Measurements from ENCODE around the gene TSPAN17. TPM values are rescaled to one million over a fixed set of nuclear protein-coding genes. Genes with fewer than 3 reads are reported as not detected.

The TSPAN17 gene
- total RNA-seq, 1 donor from 2014 or later = 14.6 TPM

DNA sequence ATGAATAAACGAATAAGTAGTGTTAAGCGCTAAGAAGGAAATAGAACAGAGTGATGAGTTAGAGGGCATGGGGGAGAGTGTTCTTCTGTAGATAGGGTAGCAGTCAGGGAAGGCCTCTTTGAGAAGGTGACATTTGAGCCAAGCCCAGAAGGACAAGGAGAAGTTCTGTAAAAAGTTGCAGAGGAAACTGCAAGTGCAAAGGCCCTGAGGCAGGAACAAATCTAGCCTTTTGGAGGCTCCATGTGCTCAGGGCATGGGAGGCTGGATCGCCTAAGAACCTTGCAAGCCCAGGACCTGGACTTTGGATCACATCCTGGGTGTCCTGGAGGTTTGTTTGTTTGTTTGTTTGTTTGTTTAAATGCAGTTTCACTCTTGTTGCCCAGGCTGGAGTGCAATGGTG lies 8.8 kb upstream of the TSPAN17 start:
- Histone ChIP-seq H3K27me3 (ENCODE audit: control insufficient read depth in 3 of 3, insufficient read depth in 3 of 3, low read length in 3 of 3) (peaks cover 0 to 11% (median 3%) of the 10 kb centered on the region in 3 donors), H3K9me3 (ENCODE audit: control insufficient read depth in 3 of 3, low read length in 3 of 3) (no peaks in the 10 kb centered on the region), H3K36me3 (ENCODE audit: control insufficient read depth in 3 of 3, insufficient read depth in 3 of 3, low read length in 3 of 3) (no peaks in the 10 kb centered on the region), H3K4me3 (ENCODE audit: low read length in 3 of 3) (no peak overlapping the region), H3K4me1 (ENCODE audit: control insufficient read depth in 3 of 3, insufficient read depth in 3 of 3, low read length in 3 of 3) (peaks cover 8 to 16% (median 9%) of the 10 kb centered on the region in 3 donors), H3K9ac (ENCODE audit: low read depth in 1 of 3, low read length in 3 of 3) (no peak overlapping the region), H3K27ac (ENCODE audit: low read depth, low read length) (no peak overlapping the region)

DNA sequence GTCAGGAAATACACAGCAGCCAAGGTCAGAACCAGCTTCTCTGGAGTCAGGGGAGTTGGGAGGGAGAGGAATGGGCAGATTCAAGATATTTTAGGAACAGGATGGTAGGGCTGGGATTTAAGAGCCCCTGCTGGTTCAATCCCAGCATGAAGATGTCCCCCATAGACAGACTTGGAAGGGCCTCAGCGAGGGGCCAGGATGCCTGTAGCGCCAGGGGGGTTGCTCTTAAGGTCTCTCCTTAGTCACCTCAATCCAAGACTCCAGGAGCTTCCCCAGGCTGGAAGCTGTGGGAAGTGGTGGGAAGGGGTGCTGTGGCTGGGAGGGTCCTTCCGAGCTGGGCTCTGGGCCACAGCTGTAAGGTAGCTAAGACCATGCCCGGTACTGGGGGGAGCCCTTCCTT lies 8.1 kb upstream of the TSPAN17 start:
- no peak overlapping the region for H3K9ac ChIP-seq (ENCODE audit: low read depth in 1 of 3, low read length in 3 of 3)
- no peak overlapping the region for H3K27ac ChIP-seq (ENCODE audit: low read depth, low read length)
- peaks cover 0 to 3% (median 3%) of the 10 kb centered on the region in 3 donors for H3K27me3 ChIP-seq (ENCODE audit: control insufficient read depth in 3 of 3, insufficient read depth in 3 of 3, low read length in 3 of 3)

DNA sequence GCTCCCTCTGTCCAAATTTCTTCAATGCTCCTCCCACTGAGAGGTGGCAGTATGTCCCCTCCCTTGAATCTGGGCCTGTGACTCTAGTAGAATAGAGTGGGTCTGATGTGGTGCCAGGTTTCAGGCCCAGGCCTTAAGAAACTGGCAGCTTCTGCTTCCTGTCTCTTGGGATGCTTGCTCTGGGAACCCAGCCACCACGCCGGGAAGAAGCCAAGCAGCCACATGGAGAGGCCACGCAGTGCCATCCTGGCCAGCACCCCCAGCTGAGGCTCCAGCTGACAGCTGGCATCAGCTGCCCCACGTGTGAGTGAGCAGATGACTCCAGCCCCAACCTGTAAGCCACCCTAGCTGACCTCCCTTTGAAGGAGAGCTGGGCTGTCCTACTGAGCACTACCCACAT lies 7.3 kb upstream of the TSPAN17 start:
- peaks cover 0 to 3% (median 3%) of the 10 kb centered on the region in 3 donors for H3K27me3 ChIP-seq (ENCODE audit: control insufficient read depth in 3 of 3, insufficient read depth in 3 of 3, low read length in 3 of 3)
- H3K4me3 ChIP-seq (ENCODE audit: low read length in 3 of 3) = no peak overlapping the region
- no peaks in the 10 kb centered on the region for H3K9me3 ChIP-seq (ENCODE audit: control insufficient read depth in 3 of 3, low read length in 3 of 3)
- peak overlapping the region; percentile 45 for H3K27ac ChIP-seq (ENCODE audit: low read depth, low read length)
- peak overlapping the region in 1 of 3 donors; percentile 64 for H3K9ac ChIP-seq (ENCODE audit: low read depth in 1 of 3, low read length in 3 of 3)
- H3K36me3 ChIP-seq (ENCODE audit: control insufficient read depth in 3 of 3, insufficient read depth in 3 of 3, low read length in 3 of 3) = no peaks in the 10 kb centered on the region
- H3K4me1 ChIP-seq (ENCODE audit: control insufficient read depth in 3 of 3, insufficient read depth in 3 of 3, low read length in 3 of 3) = peaks cover 8 to 16% (median 9%) of the 10 kb centered on the region in 3 donors

More for the DNA sequence above, 8.1 kb upstream of the TSPAN17 start:
- Histone ChIP-seq H3K9me3 (ENCODE audit: control insufficient read depth in 3 of 3, low read length in 3 of 3) (no peaks in the 10 kb centered on the region), H3K4me3 (ENCODE audit: low read length in 3 of 3) (no peak overlapping the region), H3K4me1 (ENCODE audit: control insufficient read depth in 3 of 3, insufficient read depth in 3 of 3, low read length in 3 of 3) (peaks cover 8 to 16% (median 9%) of the 10 kb centered on the region in 3 donors), H3K36me3 (ENCODE audit: control insufficient read depth in 3 of 3, insufficient read depth in 3 of 3, low read length in 3 of 3) (no peaks in the 10 kb centered on the region)

DNA sequence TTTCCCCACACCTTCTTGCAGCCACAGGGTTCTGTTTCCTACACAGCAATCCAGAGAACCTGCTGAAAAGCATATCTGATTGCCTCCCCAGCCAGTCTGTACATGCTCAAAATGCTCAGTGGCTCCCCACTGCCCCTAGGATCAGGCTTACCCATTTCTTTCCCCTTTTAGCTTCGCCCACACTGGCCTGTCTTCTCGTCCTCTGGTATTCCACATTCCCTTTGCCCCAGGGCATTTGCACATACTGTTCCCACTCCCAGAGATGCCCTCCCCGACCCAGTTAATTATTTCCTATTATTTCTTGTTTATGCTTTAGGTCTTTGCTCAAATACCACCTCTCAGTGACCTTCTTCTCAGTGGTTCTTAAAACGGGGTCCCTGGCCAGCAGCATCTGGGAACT lies 6.7 kb upstream of the TSPAN17 start:
- Histone ChIP-seq H3K4me1 (ENCODE audit: control insufficient read depth in 3 of 3, insufficient read depth in 3 of 3, low read length in 3 of 3) (peaks cover 8 to 16% (median 9%) of the 10 kb centered on the region in 3 donors), H3K27ac (ENCODE audit: low read depth, low read length) (peak overlapping the region; percentile 45), H3K27me3 (ENCODE audit: control insufficient read depth in 3 of 3, insufficient read depth in 3 of 3, low read length in 3 of 3) (no peaks in the 10 kb centered on the region), H3K9ac (ENCODE audit: low read depth in 1 of 3, low read length in 3 of 3) (peak overlapping the region in 1 of 3 donors; percentile 64), H3K36me3 (ENCODE audit: control insufficient read depth in 3 of 3, insufficient read depth in 3 of 3, low read length in 3 of 3) (no peaks in the 10 kb centered on the region), H3K4me3 (ENCODE audit: low read length in 3 of 3) (no peak overlapping the region), H3K9me3 (ENCODE audit: control insufficient read depth in 3 of 3, low read length in 3 of 3) (no peaks in the 10 kb centered on the region)

DNA sequence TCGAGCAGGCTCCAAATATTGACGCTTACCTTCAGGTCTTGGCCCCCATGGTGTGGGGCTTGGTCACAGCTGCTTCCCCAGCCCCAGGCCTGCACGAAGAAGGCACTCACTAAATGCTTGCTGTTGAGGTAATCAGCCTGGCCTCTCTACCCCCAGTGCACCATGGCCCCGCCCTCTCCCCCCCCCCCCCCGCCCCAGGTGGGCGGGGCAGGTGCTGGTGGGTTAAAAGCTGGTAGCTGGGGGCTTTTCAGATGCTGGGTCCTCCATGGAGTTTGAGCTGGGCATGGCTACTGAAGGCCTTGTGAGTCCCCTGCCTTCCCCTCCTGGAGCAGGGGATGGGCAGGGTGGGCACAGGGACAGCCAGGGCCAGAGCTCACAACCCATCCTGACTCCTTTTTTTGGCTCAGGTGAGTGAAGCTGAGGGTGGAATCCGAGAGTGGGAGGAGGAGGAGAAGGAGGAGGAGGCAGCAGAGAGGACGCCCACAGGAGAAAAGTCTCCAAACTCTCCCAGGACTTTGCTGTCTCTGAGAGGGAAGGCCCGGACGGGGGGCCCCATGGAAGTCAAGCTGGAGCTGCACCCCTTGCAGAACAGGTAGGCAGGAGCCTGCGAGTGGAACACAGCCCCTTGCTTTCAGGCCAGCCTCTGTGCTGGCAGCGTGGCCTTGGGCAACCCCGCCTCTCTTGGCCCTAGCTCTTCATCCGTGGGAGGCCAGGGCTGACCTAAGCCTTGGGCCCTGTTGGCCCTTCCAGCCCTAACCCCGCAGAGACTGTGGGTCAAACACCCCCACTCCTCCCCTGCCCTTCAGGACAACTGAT lies 4.4 kb upstream of the TSPAN17 start:
- Histone ChIP-seq H3K9ac (ENCODE audit: low read depth in 1 of 3, low read length in 3 of 3) (no peak overlapping the region), H3K4me3 (ENCODE audit: low read length in 3 of 3) (no peak overlapping the region), H3K9me3 (ENCODE audit: control insufficient read depth in 3 of 3, low read length in 3 of 3) (no peaks in the 10 kb centered on the region), H3K36me3 (ENCODE audit: control insufficient read depth in 3 of 3, insufficient read depth in 3 of 3, low read length in 3 of 3) (no peaks in the 10 kb centered on the region), H3K4me1 (ENCODE audit: control insufficient read depth in 3 of 3, insufficient read depth in 3 of 3, low read length in 3 of 3) (peaks cover 17 to 26% (median 20%) of the 10 kb centered on the region in 3 donors), H3K27ac (ENCODE audit: low read depth, low read length) (no peak overlapping the region), H3K27me3 (ENCODE audit: control insufficient read depth in 3 of 3, insufficient read depth in 3 of 3, low read length in 3 of 3) (no peaks in the 10 kb centered on the region)

DNA sequence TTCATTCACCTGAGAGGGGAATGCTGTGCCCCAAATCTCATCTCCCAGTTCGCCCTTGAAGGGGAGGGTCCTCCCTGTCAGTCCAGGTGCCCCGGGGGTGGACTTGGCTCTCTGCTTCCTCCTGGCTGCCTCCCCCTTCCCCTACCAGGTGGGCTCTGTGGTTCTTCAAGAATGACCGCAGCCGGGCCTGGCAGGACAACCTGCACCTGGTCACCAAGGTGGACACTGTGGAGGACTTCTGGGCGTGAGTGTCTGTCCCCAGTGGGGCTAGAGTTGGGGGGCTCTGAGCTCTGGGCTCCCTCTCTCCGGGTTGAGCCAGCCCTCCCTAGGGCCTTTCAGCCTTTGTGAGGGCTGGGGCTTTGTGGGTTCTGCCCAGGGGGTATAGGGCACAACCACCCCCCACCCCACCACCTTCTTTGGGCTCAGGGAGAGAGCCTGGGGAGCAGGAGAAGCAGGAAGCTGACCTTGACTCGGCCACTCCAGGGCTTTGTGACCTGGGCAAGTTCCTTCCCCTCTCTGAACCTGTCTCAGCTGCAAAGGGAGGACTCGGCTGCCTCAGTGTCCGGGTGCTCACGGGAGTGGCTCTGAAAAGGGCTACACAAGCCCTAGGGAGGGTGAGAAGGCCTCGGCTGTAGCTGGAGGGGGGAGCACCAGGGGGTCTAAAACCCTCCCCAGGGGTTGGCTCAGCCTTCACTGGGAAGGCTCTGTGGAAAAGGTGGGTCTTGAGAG lies 3.6 kb upstream of the TSPAN17 start:
- Histone ChIP-seq H3K9me3 (ENCODE audit: control insufficient read depth in 3 of 3, low read length in 3 of 3) (no peaks in the 10 kb centered on the region), H3K27ac (ENCODE audit: low read depth, low read length) (no peak overlapping the region), H3K9ac (ENCODE audit: low read depth in 1 of 3, low read length in 3 of 3) (no peak overlapping the region), H3K36me3 (ENCODE audit: control insufficient read depth in 3 of 3, insufficient read depth in 3 of 3, low read length in 3 of 3) (no peaks in the 10 kb centered on the region), H3K27me3 (ENCODE audit: control insufficient read depth in 3 of 3, insufficient read depth in 3 of 3, low read length in 3 of 3) (no peaks in the 10 kb centered on the region), H3K4me3 (ENCODE audit: low read length in 3 of 3) (no peak overlapping the region), H3K4me1 (ENCODE audit: control insufficient read depth in 3 of 3, insufficient read depth in 3 of 3, low read length in 3 of 3) (peaks cover 24 to 34% (median 27%) of the 10 kb centered on the region in 3 donors)

DNA sequence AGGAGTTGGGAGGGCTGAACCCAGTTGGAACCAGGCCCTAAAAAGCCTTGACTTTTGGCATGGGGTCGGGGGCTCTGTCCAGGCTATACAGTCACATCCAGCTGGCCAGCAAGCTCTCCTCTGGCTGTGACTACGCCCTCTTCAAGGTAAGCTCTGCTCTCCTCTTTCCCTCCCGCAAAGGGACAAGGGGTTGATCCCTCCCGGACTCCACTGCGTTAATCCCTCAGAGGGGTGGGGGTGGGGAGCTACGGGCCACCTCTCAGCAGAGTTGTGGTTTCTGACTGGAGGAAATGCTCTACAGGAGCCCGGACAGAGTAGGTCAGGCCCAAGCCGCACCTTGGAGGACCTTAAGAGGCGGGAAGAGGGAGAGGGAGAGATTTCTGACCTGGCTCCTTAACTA lies 3.0 kb upstream of the TSPAN17 start:
- no peak overlapping the region for H3K27ac ChIP-seq (ENCODE audit: low read depth, low read length)
- H3K9ac ChIP-seq (ENCODE audit: low read depth in 1 of 3, low read length in 3 of 3) = no peak overlapping the region
- no peaks in the 10 kb centered on the region for H3K27me3 ChIP-seq (ENCODE audit: control insufficient read depth in 3 of 3, insufficient read depth in 3 of 3, low read length in 3 of 3)
- H3K4me3 ChIP-seq (ENCODE audit: low read length in 3 of 3) = no peak overlapping the region
- no peaks in the 10 kb centered on the region for H3K36me3 ChIP-seq (ENCODE audit: control insufficient read depth in 3 of 3, insufficient read depth in 3 of 3, low read length in 3 of 3)
- H3K9me3 ChIP-seq (ENCODE audit: control insufficient read depth in 3 of 3, low read length in 3 of 3) = no peaks in the 10 kb centered on the region
- H3K4me1 ChIP-seq (ENCODE audit: control insufficient read depth in 3 of 3, insufficient read depth in 3 of 3, low read length in 3 of 3) = peaks cover 26 to 36% (median 27%) of the 10 kb centered on the region in 3 donors

DNA sequence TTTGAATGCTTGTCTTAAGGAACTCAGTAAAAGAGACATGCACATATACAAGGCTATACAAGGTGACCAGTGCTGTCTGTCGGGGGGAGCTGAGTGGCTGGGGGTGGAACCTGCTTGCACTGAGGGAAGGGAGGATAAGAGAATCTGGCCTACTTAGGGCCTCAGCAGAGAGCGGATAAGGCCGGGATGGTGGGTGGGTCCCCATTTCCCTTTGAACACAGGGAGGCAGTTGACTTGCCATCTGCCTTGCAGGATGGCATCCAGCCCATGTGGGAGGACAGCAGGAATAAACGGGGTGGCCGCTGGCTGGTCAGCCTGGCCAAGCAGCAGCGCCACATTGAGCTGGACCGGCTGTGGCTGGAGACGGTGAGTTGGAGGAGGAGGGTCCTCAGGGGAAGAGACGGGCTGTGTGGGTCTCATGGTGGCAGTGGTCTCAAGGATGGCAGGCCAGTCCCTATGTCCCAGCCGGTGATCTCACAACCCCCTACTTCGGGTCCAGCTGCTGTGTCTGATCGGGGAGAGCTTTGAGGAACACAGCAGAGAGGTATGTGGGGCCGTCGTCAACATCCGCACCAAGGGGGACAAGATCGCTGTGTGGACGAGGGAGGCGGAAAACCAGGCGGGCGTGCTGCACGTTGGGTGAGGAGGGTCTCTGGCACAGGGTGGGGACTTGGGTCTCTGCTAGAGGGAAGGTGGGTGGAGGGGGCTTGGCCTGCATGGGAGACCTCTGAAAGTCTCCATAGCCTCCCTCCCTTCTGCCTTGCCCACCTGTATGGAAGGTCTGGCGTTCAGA lies 2.2 kb upstream of the TSPAN17 start:
- Histone ChIP-seq H3K4me3 (ENCODE audit: low read length in 3 of 3) (no peak overlapping the region), H3K4me1 (ENCODE audit: control insufficient read depth in 3 of 3, insufficient read depth in 3 of 3, low read length in 3 of 3) (peaks cover 20 to 32% (median 26%) of the 10 kb centered on the region in 3 donors), H3K9me3 (ENCODE audit: control insufficient read depth in 3 of 3, low read length in 3 of 3) (no peaks in the 10 kb centered on the region), H3K9ac (ENCODE audit: low read depth in 1 of 3, low read length in 3 of 3) (peak overlapping the region in 1 of 3 donors; percentile 8), H3K36me3 (ENCODE audit: control insufficient read depth in 3 of 3, insufficient read depth in 3 of 3, low read length in 3 of 3) (no peaks in the 10 kb centered on the region), H3K27ac (ENCODE audit: low read depth, low read length) (no peak overlapping the region), H3K27me3 (ENCODE audit: control insufficient read depth in 3 of 3, insufficient read depth in 3 of 3, low read length in 3 of 3) (no peaks in the 10 kb centered on the region)

DNA sequence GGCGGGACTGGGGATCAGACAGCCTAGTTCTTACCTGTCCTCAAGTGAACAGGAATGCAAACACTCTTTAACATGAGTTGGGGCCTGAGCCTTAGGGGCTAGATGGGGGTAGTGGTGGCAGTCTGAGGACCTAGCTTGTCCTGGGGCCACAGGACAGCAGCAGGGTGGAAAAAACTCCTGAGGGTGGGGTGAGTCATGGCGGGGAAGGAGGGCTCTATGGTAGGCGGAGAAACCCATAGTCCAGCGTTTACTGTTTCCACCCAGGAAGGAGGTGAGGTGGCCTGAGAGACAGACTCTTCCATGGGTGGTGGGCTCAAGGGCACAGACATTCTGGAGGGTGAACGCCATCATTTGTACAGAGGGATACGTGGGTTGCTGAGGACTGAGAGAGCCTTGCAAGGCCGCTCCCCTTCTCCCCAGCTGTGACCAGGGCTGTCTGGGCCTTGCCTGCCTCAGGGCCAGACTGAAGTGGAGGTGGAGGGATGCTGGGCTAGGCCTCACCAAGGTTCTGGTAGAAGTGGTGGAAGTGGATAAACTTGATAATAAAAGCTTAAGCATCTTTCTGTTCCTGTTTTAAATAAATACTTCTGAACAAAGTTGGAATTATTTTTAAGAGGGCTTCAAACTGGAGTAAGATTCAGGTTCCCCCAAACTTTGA lies 1.1 kb upstream of the TSPAN17 start:
- peak overlapping the region; percentile 76 to 88 (median 83) for H3K9ac ChIP-seq (ENCODE audit: low read depth in 1 of 3, low read length in 3 of 3)

More for the DNA sequence above, 1.1 kb upstream of the TSPAN17 start:
- Histone ChIP-seq H3K36me3 (ENCODE audit: control insufficient read depth in 3 of 3, insufficient read depth in 3 of 3, low read length in 3 of 3) (no peaks in the 10 kb centered on the region), H3K4me1 (ENCODE audit: control insufficient read depth in 3 of 3, insufficient read depth in 3 of 3, low read length in 3 of 3) (peaks cover 17 to 29% (median 19%) of the 10 kb centered on the region in 3 donors), H3K9me3 (ENCODE audit: control insufficient read depth in 3 of 3, low read length in 3 of 3) (no peaks in the 10 kb centered on the region), H3K4me3 (ENCODE audit: low read length in 3 of 3) (peak overlapping the region in 2 of 3 donors; percentile 73 to 83), H3K27ac (ENCODE audit: low read depth, low read length) (peak overlapping the region; percentile 66), H3K27me3 (ENCODE audit: control insufficient read depth in 3 of 3, insufficient read depth in 3 of 3, low read length in 3 of 3) (no peaks in the 10 kb centered on the region)
